ENCODE measurements around the gene EYS. TPM values are rescaled to one million over a fixed set of nuclear protein-coding genes. Genes with fewer than 3 reads are reported as not detected.
"Not testable (repeated sequence)": the region's sequence is repeated elsewhere in the genome, so short reads cannot be mapped to it uniquely, and the experiment has no call there.

The EYS gene
- total RNA-seq, 1 donor from 2014 or later = 2.1 TPM

DNA sequence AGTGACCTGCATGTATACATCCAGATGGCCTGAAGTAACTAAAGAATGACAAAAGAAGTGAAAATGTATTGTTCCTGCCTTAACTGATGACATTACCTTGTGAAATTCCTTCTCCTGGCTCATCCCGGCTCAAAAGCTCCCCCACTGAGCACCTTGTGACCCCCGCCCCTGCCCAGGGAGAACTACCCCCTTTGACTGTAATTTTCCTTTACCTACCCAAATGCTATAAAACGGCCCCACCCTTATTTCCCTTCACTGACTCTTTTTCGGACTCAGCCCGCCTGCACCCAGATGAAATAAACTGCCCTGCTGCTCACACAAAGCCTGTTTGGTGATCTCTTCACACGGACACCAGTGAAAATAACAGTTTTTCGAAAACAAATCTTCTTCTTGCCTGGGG lies 138.0 kb downstream of the EYS start:
- H3K36me3 ChIP-seq (ENCODE audit: control insufficient read depth in 3 of 3, insufficient read depth in 3 of 3, low read length in 3 of 3); H3K27ac ChIP-seq (ENCODE audit: low read depth, low read length): not testable (repeated sequence)

DNA sequence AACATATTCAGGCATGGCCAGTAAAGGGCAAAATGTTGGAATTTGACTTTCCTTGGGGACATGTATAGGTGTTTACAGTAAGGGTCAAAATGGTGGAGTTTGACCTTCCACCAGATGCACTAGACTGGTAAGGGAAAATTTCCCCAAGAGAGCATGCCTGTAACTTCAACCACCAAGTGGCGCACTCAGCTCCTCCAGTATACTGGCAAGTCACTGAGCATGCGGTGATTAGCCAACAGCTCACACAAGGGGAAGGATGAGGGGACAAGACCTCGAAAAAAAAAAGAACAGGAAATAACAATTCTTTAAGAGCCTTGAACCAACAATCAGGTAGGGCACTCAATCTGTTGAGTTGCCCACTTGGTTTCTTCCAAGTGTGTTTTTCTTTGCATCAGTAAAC lies 140.9 kb downstream of the EYS start:
- Histone ChIP-seq H3K27me3 (ENCODE audit: control insufficient read depth in 3 of 3, insufficient read depth in 3 of 3, low read length in 3 of 3) (no peaks in the 10 kb centered on the region), H3K4me1 (ENCODE audit: control insufficient read depth in 3 of 3, insufficient read depth in 3 of 3, low read length in 3 of 3) (no peaks in the 10 kb centered on the region), H3K9me3 (ENCODE audit: control insufficient read depth in 3 of 3, low read length in 3 of 3) (no peaks in the 10 kb centered on the region), H3K9ac (ENCODE audit: low read depth in 1 of 3, low read length in 3 of 3) (no peak overlapping the region), H3K27ac (ENCODE audit: low read depth, low read length) (no peak overlapping the region), H3K36me3 (ENCODE audit: control insufficient read depth in 3 of 3, insufficient read depth in 3 of 3, low read length in 3 of 3) (no peaks in the 10 kb centered on the region), H3K4me3 (ENCODE audit: low read length in 3 of 3) (no peak overlapping the region)

More for the DNA sequence above, 138.0 kb downstream of the EYS start:
- H3K9me3 ChIP-seq (ENCODE audit: control insufficient read depth in 3 of 3, low read length in 3 of 3); H3K9ac ChIP-seq (ENCODE audit: low read depth in 1 of 3, low read length in 3 of 3); H3K27me3 ChIP-seq (ENCODE audit: control insufficient read depth in 3 of 3, insufficient read depth in 3 of 3, low read length in 3 of 3); H3K4me3 ChIP-seq (ENCODE audit: low read length in 3 of 3); H3K4me1 ChIP-seq (ENCODE audit: control insufficient read depth in 3 of 3, insufficient read depth in 3 of 3, low read length in 3 of 3): not testable (repeated sequence)

DNA sequence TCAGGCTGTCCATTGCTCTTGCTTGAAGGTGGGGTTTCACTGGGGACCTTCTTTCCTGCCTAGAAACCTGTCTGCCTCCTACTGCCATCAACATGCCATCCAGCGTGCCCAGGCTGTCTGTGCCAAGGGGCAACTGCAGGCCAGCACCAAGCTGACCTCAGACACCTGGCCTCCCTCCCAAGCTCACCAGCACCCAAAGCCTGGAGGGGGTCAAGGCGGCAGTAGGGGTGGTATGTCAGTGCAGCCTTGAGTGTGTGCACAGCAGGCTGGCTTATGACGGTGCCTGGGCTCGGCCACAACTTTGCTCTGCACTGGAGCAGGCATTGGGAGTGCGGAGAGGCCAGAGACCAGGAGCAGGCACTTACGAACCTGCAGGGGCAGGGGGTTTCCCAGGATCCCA lies 149.0 kb downstream of the EYS start:
- H3K27me3 ChIP-seq (ENCODE audit: control insufficient read depth in 3 of 3, insufficient read depth in 3 of 3, low read length in 3 of 3) = no peaks in the 10 kb centered on the region
- no peaks in the 10 kb centered on the region for H3K4me1 ChIP-seq (ENCODE audit: control insufficient read depth in 3 of 3, insufficient read depth in 3 of 3, low read length in 3 of 3)

DNA sequence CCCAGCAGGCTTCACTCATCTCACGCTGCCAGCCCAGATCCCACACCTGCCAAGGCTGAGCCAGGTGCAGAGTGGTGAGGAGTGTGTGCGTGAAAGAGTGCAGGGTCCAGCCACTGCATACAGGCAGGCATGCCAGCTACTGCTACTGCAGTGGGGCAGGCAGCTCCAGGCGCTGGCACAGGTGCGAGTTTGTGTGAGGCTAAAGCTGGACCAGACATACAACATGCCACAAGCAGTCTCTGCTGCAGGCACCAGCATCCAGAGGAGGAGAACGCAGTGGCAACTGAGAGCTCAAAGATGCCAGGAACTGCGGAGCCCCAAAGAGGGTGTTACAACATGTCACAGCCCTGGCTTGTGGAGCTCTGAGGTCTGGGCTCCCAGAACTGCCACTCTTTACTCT lies 149.8 kb downstream of the EYS start:
- Histone ChIP-seq H3K9me3 (ENCODE audit: control insufficient read depth in 3 of 3, low read length in 3 of 3) (peaks cover 0 to 4% (median 3%) of the 10 kb centered on the region in 3 donors), H3K27me3 (ENCODE audit: control insufficient read depth in 3 of 3, insufficient read depth in 3 of 3, low read length in 3 of 3) (no peaks in the 10 kb centered on the region), H3K27ac (ENCODE audit: low read depth, low read length) (no peak overlapping the region), H3K4me1 (ENCODE audit: control insufficient read depth in 3 of 3, insufficient read depth in 3 of 3, low read length in 3 of 3) (no peaks in the 10 kb centered on the region), H3K9ac (ENCODE audit: low read depth in 1 of 3, low read length in 3 of 3) (no peak overlapping the region), H3K4me3 (ENCODE audit: low read length in 3 of 3) (no peak overlapping the region), H3K36me3 (ENCODE audit: control insufficient read depth in 3 of 3, insufficient read depth in 3 of 3, low read length in 3 of 3) (no peaks in the 10 kb centered on the region)

More for the DNA sequence above, 149.0 kb downstream of the EYS start:
- Histone ChIP-seq H3K9ac (ENCODE audit: low read depth in 1 of 3, low read length in 3 of 3) (no peak overlapping the region), H3K9me3 (ENCODE audit: control insufficient read depth in 3 of 3, low read length in 3 of 3) (peaks cover 0 to 4% (median 3%) of the 10 kb centered on the region in 3 donors), H3K27ac (ENCODE audit: low read depth, low read length) (no peak overlapping the region), H3K36me3 (ENCODE audit: control insufficient read depth in 3 of 3, insufficient read depth in 3 of 3, low read length in 3 of 3) (no peaks in the 10 kb centered on the region), H3K4me3 (ENCODE audit: low read length in 3 of 3) (no peak overlapping the region)

DNA sequence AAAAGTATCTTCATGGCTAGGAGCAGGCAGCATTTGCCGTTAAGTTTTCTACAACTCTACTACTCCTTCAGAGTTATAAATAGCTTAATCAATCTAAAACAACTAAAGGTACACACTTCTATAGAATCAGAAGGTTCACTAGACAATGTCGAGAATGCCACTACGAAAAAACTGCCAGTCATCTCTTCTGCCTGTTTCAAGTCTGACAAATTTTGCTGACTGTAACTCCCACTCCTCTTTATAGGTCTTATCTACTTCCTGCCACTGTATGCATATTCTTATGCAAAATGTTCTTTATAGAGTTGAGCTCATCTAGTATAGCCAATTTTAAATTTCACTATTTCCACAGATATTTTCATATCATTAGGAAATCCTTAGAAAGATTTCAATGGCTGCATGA lies 160.1 kb downstream of the EYS start:
- H3K27me3 ChIP-seq (ENCODE audit: control insufficient read depth in 3 of 3, insufficient read depth in 3 of 3, low read length in 3 of 3) = no peaks in the 10 kb centered on the region
- no peak overlapping the region for H3K27ac ChIP-seq (ENCODE audit: low read depth, low read length)
- H3K9me3 ChIP-seq (ENCODE audit: control insufficient read depth in 3 of 3, low read length in 3 of 3) = no peaks in the 10 kb centered on the region
- H3K9ac ChIP-seq (ENCODE audit: low read depth in 1 of 3, low read length in 3 of 3) = no peak overlapping the region
- H3K36me3 ChIP-seq (ENCODE audit: control insufficient read depth in 3 of 3, insufficient read depth in 3 of 3, low read length in 3 of 3) = no peaks in the 10 kb centered on the region
- H3K4me1 ChIP-seq (ENCODE audit: control insufficient read depth in 3 of 3, insufficient read depth in 3 of 3, low read length in 3 of 3) = no peaks in the 10 kb centered on the region
- no peak overlapping the region for H3K4me3 ChIP-seq (ENCODE audit: low read length in 3 of 3)

DNA sequence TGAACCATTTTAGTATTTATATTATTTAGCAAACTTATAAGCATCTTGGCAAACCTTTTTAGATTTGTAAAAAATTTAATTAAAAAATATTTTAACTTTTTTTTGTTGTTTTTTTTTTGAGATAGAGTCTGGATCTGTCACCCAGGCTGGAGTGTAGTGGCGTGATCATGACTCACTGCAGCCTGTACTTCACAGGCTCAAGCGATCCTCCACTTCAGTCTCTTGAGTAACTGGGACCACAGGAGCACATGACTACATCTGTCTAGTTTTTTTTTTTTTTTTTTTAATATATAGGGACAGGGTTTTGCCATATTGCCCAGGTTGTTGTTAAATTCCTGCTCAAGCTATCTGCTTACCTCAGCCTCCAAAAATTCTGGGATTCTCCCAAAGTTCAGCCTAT lies 161.1 kb downstream of the EYS start:
- Histone ChIP-seq H3K27ac (ENCODE audit: low read depth, low read length) (no peak overlapping the region), H3K4me1 (ENCODE audit: control insufficient read depth in 3 of 3, insufficient read depth in 3 of 3, low read length in 3 of 3) (no peaks in the 10 kb centered on the region), H3K9me3 (ENCODE audit: control insufficient read depth in 3 of 3, low read length in 3 of 3) (no peaks in the 10 kb centered on the region), H3K36me3 (ENCODE audit: control insufficient read depth in 3 of 3, insufficient read depth in 3 of 3, low read length in 3 of 3) (no peaks in the 10 kb centered on the region), H3K9ac (ENCODE audit: low read depth in 1 of 3, low read length in 3 of 3) (no peak overlapping the region), H3K27me3 (ENCODE audit: control insufficient read depth in 3 of 3, insufficient read depth in 3 of 3, low read length in 3 of 3) (no peaks in the 10 kb centered on the region), H3K4me3 (ENCODE audit: low read length in 3 of 3) (no peak overlapping the region)

DNA sequence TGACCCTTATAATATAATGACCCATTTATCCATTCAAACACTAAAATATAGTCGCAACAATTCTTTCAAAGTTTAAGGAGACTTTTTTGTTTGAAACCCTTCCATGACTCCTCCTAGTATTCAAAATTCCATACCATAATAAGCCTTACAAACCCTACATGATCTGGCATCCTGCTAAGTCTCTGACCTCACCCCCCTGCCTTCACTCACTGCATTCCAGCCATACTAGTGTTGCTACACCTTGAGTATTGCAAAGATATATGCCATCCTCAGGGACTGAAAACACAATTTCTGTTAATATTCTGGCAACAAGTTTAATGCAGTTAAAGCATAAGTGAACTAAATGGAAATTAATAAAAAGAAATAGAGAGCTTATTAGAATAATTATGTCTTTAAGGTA lies 168.4 kb downstream of the EYS start:
- Histone ChIP-seq H3K27ac (ENCODE audit: low read depth, low read length) (no peak overlapping the region), H3K36me3 (ENCODE audit: control insufficient read depth in 3 of 3, insufficient read depth in 3 of 3, low read length in 3 of 3) (no peaks in the 10 kb centered on the region), H3K4me1 (ENCODE audit: control insufficient read depth in 3 of 3, insufficient read depth in 3 of 3, low read length in 3 of 3) (no peaks in the 10 kb centered on the region), H3K9ac (ENCODE audit: low read depth in 1 of 3, low read length in 3 of 3) (no peak overlapping the region), H3K4me3 (ENCODE audit: low read length in 3 of 3) (no peak overlapping the region), H3K9me3 (ENCODE audit: control insufficient read depth in 3 of 3, low read length in 3 of 3) (no peaks in the 10 kb centered on the region), H3K27me3 (ENCODE audit: control insufficient read depth in 3 of 3, insufficient read depth in 3 of 3, low read length in 3 of 3) (no peaks in the 10 kb centered on the region)

DNA sequence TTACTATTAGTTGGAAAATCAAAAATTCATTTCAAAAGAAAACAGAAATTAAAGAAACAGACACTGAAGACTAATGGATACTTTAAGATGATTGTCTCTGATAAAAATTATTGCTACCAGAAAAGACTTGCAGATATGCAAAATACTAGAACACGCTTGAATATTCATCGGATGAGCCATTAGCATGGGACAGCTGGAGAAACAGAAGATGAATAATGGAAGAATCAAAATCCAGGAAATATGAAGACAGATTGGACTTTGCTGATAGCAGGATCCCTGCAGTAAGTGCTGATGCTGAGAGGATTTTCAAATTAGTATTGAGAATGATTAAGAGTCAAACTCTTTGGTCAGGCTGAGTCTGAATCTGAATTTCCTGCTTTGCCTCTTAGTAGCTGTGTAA lies 169.4 kb downstream of the EYS start:
- Histone ChIP-seq H3K27me3 (ENCODE audit: control insufficient read depth in 3 of 3, insufficient read depth in 3 of 3, low read length in 3 of 3) (no peaks in the 10 kb centered on the region), H3K27ac (ENCODE audit: low read depth, low read length) (no peak overlapping the region), H3K9me3 (ENCODE audit: control insufficient read depth in 3 of 3, low read length in 3 of 3) (no peaks in the 10 kb centered on the region), H3K36me3 (ENCODE audit: control insufficient read depth in 3 of 3, insufficient read depth in 3 of 3, low read length in 3 of 3) (no peaks in the 10 kb centered on the region), H3K9ac (ENCODE audit: low read depth in 1 of 3, low read length in 3 of 3) (no peak overlapping the region), H3K4me3 (ENCODE audit: low read length in 3 of 3) (no peak overlapping the region), H3K4me1 (ENCODE audit: control insufficient read depth in 3 of 3, insufficient read depth in 3 of 3, low read length in 3 of 3) (no peaks in the 10 kb centered on the region)

DNA sequence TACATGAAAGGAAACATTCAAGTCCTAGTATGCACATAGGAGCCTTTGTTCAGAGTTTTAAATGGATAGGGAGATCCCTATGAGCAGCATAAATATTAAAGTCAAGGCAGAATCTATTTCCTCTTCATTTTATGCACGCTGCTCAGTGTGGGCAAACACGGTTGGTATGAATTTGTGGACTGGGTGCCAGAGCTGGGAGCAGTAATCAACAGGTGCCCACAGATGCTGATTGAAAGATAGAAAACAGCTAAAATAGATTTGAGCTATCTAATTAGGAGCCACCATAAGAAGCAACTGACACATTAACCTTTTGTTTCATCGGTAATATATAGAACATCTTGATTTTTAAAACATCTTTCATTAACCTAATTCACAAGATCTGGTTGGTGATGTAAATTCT lies 175.5 kb downstream of the EYS start:
- H3K27ac ChIP-seq (ENCODE audit: low read depth, low read length) = no peak overlapping the region
- no peaks in the 10 kb centered on the region for H3K36me3 ChIP-seq (ENCODE audit: control insufficient read depth in 3 of 3, insufficient read depth in 3 of 3, low read length in 3 of 3)
- no peaks in the 10 kb centered on the region for H3K4me1 ChIP-seq (ENCODE audit: control insufficient read depth in 3 of 3, insufficient read depth in 3 of 3, low read length in 3 of 3)
- H3K9me3 ChIP-seq (ENCODE audit: control insufficient read depth in 3 of 3, low read length in 3 of 3) = no peaks in the 10 kb centered on the region
- H3K9ac ChIP-seq (ENCODE audit: low read depth in 1 of 3, low read length in 3 of 3) = no peak overlapping the region
- no peak overlapping the region for H3K4me3 ChIP-seq (ENCODE audit: low read length in 3 of 3)
- H3K27me3 ChIP-seq (ENCODE audit: control insufficient read depth in 3 of 3, insufficient read depth in 3 of 3, low read length in 3 of 3) = no peaks in the 10 kb centered on the region

DNA sequence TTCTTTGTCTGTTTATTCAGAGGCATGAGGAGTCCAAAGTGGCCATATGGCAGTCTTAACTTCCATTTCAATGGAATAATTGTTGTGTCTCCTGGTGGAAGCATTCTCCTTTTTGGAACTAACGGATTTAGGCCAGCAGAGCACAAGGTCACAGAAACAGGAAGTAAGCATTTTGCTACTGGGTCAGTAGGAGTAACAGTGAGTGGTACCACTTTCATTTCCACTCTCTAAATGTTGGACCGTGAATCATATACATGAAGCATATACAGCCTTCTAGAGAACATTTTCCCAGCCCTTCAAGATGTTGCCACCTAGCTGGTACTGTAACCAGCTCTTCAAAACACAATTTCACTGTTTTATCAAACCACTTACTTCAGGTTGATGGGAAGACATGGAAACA lies 182.8 kb downstream of the EYS start:
- Histone ChIP-seq H3K27ac (ENCODE audit: low read depth, low read length) (no peak overlapping the region), H3K9me3 (ENCODE audit: control insufficient read depth in 3 of 3, low read length in 3 of 3) (no peaks in the 10 kb centered on the region), H3K4me3 (ENCODE audit: low read length in 3 of 3) (no peak overlapping the region), H3K9ac (ENCODE audit: low read depth in 1 of 3, low read length in 3 of 3) (no peak overlapping the region), H3K36me3 (ENCODE audit: control insufficient read depth in 3 of 3, insufficient read depth in 3 of 3, low read length in 3 of 3) (no peaks in the 10 kb centered on the region), H3K4me1 (ENCODE audit: control insufficient read depth in 3 of 3, insufficient read depth in 3 of 3, low read length in 3 of 3) (no peaks in the 10 kb centered on the region), H3K27me3 (ENCODE audit: control insufficient read depth in 3 of 3, insufficient read depth in 3 of 3, low read length in 3 of 3) (no peaks in the 10 kb centered on the region)

DNA sequence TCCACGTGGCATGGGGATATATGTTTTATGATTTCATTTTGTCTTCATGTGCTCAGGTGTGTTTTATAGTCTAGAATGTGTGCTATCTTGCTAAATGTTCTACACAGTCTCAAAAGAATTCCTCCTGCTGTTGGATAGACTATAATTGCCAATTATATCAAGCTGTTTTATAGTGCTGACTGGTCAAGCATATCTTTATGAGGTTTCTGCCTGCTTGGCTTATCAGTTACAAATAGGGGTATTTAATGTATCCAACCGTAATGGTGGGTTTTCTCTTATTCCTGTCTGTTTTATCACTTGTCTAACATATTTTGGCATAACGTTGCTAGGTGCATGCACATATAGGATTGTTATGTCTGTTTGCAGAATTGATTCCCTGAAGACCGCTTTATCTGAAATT lies 201.3 kb downstream of the EYS start:
- Histone ChIP-seq H3K27ac (ENCODE audit: low read depth, low read length) (no peak overlapping the region), H3K36me3 (ENCODE audit: control insufficient read depth in 3 of 3, insufficient read depth in 3 of 3, low read length in 3 of 3) (no peaks in the 10 kb centered on the region), H3K4me3 (ENCODE audit: low read length in 3 of 3) (no peak overlapping the region), H3K27me3 (ENCODE audit: control insufficient read depth in 3 of 3, insufficient read depth in 3 of 3, low read length in 3 of 3) (no peaks in the 10 kb centered on the region), H3K9ac (ENCODE audit: low read depth in 1 of 3, low read length in 3 of 3) (no peak overlapping the region), H3K4me1 (ENCODE audit: control insufficient read depth in 3 of 3, insufficient read depth in 3 of 3, low read length in 3 of 3) (no peaks in the 10 kb centered on the region), H3K9me3 (ENCODE audit: control insufficient read depth in 3 of 3, low read length in 3 of 3) (no peaks in the 10 kb centered on the region)

All from skeletal muscle tissue (tissue), 4 donors.